ENCODE data around the gene LEPROT.

Gene LEPROT

GRCh38 chr1:65434255-65434654 is 13.8 kb downstream of the LEPROT start:
- TF ChIP-seq, protein P1, sequence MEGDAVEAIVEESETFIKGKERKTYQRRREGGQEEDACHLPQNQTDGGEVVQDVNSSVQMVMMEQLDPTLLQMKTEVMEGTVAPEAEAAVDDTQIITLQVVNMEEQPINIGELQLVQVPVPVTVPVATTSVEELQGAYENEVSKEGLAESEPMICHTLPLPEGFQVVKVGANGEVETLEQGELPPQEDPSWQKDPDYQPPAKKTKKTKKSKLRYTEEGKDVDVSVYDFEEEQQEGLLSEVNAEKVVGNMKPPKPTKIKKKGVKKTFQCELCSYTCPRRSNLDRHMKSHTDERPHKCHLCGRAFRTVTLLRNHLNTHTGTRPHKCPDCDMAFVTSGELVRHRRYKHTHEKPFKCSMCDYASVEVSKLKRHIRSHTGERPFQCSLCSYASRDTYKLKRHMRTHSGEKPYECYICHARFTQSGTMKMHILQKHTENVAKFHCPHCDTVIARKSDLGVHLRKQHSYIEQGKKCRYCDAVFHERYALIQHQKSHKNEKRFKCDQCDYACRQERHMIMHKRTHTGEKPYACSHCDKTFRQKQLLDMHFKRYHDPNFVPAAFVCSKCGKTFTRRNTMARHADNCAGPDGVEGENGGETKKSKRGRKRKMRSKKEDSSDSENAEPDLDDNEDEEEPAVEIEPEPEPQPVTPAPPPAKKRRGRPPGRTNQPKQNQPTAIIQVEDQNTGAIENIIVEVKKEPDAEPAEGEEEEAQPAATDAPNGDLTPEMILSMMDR (IDR thresholded peaks at IDR 0.05): no peak

DNA sequence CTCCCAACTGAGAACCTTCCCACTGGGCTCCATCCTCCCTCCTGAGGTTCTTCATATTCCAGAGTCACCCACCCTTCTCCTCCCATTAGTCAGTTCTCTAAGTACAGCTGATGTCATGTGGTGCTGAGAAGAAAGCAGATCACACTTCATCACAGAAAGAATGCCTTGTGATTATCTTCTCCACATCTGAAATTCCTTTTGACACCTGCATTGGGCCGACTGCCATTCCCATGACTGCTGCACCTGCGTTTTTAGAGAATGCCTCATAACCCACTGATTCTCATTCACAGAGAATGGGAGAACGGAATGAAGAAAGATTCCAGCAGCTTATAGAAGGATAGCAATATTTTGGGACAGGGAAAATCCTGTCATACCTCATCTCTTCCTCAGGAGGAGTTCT is 14.3 kb downstream of the LEPROT start:
- TF ChIP-seq, protein P1 (IDR thresholded peaks at IDR 0.05): no peak

- TF ChIP-seq, protein P1 (IDR thresholded peaks at IDR 0.05): no peak
Observed at GRCh38 chr1:65435987-65436386, 15.5 kb downstream of the LEPROT start.

GRCh38 chr1:65437616-65438015 is 17.1 kb downstream of the LEPROT start:
- TF ChIP-seq, protein P1 (IDR thresholded peaks at IDR 0.05): no peak

DNA sequence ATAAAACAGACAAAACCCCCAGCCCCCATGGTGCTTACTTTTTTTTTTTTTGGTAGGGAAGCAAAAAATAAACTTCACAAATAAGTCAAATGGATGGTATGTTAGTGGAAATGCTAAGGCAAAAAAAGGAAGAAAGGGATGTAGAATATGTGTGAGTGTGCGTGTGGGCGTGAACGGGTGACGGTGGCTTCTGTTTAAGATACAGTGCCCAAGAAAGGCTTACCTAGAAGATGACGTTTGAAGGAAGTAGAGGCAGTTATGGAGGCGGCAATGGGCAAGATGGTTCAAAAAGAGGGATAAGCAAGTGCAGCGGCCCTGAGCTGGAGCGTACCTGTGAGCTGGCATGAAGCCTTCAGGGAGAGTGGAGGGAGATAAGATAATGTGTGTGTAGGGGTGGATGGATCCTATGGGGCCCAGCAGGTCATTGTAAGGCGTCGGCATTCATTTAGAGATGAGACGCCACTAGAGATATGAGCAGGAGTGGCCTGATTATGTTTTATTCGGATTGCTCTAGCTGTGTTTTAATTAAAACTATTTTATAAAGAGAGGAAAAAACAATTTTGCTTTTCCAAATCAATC is 19.9 kb downstream of the LEPROT start:
- TF ChIP-seq, protein P1 (IDR thresholded peaks at IDR 0.05): no peak

- TF ChIP-seq, protein P1 (IDR thresholded peaks at IDR 0.05): no peak
Observed at GRCh38 chr1:65440915-65441314, 20.4 kb downstream of the LEPROT start.

DNA sequence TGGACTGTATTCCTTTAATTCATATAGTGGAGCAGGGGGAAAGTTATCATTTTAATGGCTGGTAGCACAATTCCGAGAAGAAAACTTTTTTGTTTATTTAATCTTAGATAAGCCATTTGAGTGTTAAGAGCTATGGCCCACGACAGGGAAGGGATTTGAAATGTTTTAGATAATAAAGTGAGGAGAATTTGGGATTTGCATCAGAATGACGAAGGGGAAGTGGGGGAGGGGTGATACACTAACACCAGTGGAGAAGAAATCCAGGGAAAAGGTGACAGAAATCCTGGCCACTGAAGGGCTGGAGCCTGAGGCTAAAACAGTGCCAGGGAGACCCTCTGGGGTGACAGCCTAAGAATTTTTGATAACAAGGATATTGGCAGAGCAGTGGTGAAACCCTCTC is 21.0 kb downstream of the LEPROT start:
- TF ChIP-seq, protein P1 (IDR thresholded peaks at IDR 0.05): no peak

DNA sequence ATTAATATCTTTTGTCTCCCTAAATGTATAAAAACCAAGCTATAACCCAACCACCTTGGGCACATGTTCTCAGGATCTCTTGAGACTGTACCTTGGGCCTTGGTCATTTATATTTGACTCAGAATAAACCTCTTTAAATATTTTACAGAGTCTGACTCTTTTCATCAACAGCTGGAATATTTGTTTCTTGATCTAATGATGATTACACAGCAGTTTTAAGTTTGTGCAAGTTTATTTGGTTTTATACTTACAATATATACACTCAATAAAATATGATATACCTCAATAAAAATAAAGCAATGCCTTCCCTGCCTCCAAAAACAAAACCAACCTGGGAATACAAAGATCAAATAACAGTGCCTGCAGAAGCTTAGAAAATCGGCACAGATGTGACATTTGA is 22.0 kb downstream of the LEPROT start:
- TF ChIP-seq, protein P1 (IDR thresholded peaks at IDR 0.05): no peak

Data from LNCAP (cell line).